ENCODE data around the gene BRSK2.
"Not testable (repeated sequence)": the region's sequence is repeated elsewhere in the genome, so short reads cannot be mapped to it uniquely, and the experiment has no call there.

The BRSK2 gene

GRCh38 chr11:1354125-1354938 lies 35.4 kb upstream of the BRSK2 start:
- no peak for DNase-seq (ENCODE audit: low spot score)

DNA sequence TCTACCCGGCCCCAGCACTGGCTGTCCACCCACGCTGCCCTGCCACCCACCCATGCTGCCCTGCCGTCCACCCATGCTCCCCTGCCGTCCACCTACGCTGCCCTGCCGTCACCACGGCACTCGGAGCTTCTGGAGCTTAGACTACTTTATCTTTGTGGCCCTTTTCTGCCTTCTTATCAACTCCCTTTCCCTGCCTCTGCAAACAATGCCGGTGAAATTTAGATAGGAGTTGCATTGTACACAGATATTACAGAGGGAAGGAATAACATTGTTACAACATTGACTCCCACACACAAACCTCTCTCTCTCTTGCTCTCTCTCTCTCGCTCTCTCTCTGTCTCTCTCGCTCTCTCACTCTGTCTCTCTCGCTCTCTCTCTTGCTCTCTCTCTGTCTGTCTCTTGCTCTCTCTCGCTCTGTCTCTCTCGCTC lies 33.7 kb upstream of the BRSK2 start:
- DNase-seq (ENCODE audit: low spot score), result no peak

DNA sequence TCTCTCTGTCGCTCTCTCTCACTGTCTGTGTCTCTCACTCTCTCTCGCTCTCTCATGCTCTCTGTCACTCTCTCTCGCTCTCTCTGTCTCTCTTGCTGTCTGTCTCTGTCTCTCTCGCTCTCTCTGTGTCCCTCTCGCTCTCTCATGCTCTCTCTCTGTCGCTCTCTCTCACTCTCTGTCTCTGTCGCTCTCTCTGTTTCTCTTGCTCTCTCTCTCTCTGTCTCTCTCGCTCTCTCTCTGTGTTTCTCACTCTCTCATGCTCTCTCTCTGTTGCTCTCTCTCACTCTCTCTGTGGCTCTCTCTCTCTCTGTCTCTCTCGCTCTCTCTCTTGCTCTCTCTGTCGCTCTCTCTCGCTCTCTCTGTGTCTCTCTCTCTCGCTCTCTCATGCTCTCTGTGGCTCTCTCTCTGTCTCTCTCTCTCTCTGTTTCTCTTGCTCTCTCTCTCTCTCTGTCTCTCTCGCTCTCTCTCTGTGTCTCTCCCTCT lies 33.2 kb upstream of the BRSK2 start:
- no peak for DNase-seq (ENCODE audit: low spot score)

- DNase-seq (ENCODE audit: low spot score), result peak; percentile 26
Observed at GRCh38 chr11:1358286-1358685, 31.4 kb upstream of the BRSK2 start.

DNA sequence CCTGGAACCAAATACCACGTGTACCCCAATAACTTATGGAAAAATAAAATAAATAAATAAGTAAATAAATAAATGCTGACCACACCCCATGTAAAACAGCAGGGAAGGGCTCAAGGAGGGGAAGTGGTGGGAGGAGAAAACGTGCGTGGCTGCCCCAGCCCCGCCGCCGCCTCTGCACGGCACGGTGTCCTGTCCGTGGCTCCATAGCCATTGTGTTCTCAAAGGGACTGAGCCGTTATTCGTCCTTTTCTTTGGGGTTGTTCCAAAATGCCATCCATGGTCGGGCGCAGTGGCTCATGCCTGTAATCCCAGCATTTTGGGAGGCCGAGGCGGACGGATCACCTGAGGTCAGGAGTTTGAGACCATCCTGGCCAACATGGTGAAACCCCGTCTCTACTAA lies 30.8 kb upstream of the BRSK2 start:
- not testable (repeated sequence) for DNase-seq (ENCODE audit: low spot score)

DNA sequence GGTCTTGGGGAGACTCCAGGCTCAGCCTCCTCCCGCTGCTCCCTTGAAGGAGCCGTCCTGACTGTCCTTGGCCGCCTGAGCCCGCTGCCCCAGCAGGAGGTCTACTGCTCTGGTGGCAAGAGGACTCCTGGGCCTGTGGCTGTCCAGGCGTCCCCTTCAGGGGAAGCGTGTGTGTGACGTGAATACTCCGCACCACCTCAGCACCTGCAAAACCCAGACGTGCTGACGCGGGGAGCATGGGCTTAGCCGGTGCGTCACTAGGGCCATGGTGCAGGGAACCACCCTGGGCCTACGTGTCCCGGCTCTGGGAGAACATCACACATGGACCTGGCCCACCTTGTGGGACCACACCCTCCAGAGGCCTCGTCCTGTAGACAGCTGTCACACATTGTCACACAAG lies 30.2 kb upstream of the BRSK2 start:
- DNase-seq (ENCODE audit: low spot score), result peak; percentile 4

GRCh38 chr11:1360181-1360834 lies 29.4 kb upstream of the BRSK2 start:
- DNase-seq (ENCODE audit: low spot score), result no peak

GRCh38 chr11:1360835-1361357 lies 28.8 kb upstream of the BRSK2 start:
- DNase-seq (ENCODE audit: low spot score), result no peak

- DNase-seq (ENCODE audit: low spot score), result no peak
Observed at GRCh38 chr11:1361882-1362281, 27.9 kb upstream of the BRSK2 start.

DNA sequence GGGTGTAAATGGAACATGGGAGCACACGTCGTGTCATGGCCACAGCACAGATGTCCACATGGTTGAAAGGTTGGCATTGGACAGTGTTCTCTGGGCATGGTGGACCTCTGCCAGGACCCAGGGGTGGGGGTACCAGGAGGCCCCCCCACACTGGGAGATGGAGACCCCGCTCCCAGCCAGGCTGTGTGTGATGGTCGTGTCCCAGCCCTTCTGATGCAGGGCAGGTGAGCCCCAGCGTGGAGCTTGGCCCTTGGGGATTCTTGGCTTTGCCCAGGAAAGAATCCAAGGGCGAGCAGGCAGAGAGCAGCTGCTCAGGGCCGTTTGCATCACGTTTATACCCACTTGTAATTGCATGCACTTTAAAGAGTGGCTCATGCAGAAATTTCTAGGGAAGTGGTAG lies 22.0 kb upstream of the BRSK2 start:
- DNase-seq (ENCODE audit: low spot score), result no peak

DNA sequence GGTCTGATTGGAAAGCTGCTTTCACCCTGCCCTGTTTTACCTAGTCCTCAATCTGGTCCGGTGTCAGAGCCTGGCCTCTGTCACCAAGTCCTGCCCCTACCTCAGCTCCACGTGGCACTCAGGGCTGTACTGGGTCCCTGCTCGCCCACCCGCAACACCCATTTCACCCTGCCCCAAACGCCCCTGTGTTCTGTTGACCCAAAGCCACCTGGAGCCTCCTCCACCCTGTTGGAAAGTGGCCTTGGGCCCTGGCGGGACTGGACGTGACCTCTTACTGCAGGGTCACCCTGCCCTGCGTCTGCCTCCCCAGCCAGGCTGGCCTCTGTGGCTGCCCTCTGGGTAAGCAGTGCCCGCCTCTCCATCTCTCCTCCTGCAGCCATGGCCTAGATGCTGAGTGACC lies 21.5 kb upstream of the BRSK2 start:
- no peak for DNase-seq (ENCODE audit: low spot score)

- DNase-seq (ENCODE audit: low spot score), result peak; percentile 4
Observed at GRCh38 chr11:1368966-1369365, 20.8 kb upstream of the BRSK2 start.

DNA sequence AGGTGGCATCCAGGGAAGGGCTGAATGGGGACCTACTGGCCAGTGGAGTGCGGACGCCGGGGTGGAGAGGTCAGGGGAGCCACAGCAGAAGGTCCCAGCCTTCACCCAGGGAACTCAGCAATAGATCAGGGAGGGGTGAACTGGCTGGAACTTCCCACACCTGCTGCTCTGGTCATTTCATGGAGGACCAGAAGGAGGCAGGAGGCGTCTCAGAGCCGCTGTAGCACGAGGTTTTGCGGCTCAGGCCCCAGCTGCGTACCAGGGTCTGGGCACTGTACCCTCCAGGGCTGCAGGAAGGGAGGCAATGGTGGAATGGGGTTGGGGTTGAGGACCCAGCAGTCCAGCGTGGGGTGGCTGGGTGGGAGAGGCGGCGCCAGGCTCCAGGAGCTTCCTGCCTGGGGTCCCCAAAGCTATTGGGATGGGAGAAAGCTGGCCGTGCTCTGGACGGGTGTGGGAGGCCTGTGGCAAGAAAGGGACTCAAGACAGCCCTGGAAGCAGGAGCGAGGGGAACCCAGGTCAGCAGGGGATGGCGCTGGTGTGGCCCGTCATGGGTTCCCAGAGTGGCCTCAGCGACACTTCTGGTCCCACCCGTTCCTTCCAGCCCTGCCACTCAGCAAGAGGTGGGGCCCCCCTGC lies 20.2 kb upstream of the BRSK2 start:
- peak; percentile 5 for DNase-seq (ENCODE audit: low spot score)

GRCh38 chr11:1370186-1371025 lies 19.3 kb upstream of the BRSK2 start:
- DNase-seq (ENCODE audit: low spot score), result peak; percentile 5

DNA sequence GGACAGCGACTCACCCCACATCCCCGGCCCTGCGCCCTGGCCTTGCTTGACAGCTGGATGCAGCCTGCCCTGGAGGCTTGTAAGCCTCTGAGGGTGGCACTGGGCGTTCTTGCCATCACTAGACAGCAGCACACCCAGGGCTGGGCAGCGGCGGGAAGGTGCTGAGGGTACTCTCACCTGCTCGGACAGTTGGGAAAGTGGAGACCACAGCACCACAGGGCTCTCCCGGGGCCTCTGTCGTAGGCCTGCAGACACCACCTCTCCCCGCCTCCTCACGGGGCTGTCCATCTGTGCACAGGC lies 18.8 kb upstream of the BRSK2 start:
- no peak for DNase-seq (ENCODE audit: low spot score)

GRCh38 chr11:1371377-1371776 lies 18.4 kb upstream of the BRSK2 start:
- no peak for DNase-seq (ENCODE audit: low spot score)

DNA sequence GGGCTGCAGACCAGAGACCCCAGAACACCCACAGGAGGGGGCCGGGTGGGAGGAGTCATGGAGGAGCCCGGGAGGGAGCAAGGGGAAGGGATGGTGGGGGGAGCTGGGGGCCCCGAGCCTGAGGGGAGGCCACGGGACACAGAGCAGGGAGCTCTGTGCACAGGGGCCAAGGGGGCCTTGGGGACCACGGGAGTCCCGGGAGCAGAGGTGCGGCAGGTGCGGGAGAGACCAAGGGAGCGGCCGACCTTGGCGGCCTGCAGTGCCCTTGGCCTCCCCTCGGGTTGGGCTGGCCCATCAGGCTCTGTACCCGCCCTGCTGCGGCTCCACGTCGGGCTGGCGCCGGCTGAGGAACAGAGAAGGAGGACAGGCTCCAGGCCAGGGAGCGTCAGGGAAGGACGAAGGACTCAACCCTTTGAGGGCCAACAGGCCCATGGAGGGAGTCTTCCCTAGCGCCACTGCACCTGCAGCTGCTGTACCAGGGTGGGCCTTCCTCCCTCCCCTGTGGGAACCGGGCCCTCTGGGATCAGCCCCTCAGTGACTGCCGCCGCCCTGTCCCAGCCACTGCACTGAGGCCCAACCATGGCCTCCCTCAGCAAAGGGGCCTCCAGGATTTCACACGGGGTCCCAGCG lies 17.8 kb upstream of the BRSK2 start:
- no peak for DNase-seq (ENCODE audit: low spot score)

GRCh38 chr11:1372660-1373059 lies 17.1 kb upstream of the BRSK2 start:
- DNase-seq (ENCODE audit: low spot score), result no peak

- no peak for DNase-seq (ENCODE audit: low spot score)
Observed at GRCh38 chr11:1373536-1374214, 16.1 kb upstream of the BRSK2 start.

GRCh38 chr11:1375161-1375954 lies 14.4 kb upstream of the BRSK2 start:
- no peak for DNase-seq (ENCODE audit: low spot score)
